WTC11 (cell line): ENCODE measurements around the gene COG8. TPM values are rescaled to one million over a fixed set of nuclear protein-coding genes. Genes with fewer than 3 reads are reported as not detected.
A peak's percentile ranks its signal among the peaks of the same experiment; 100 is the strongest.

Experiments used
- ATAC-seq: fragments of 200-7000 bp; cut with Tn5 transposase; 2 replicates; pipeline ENCODE4 v1.10.0; 2021; ENCODE audit warnings: mild to moderate bottlenecking, moderate library complexity
- CTCF ChIA-PET: fragments of 300-600 bp; sonication (Branson Sonifier 250); formaldehyde crosslinking; loops from one replicate; lab custom pipeline; 2021; ENCODE audit warnings: antibody characterized with exemption; lab: Charles Lee
- POLR2A ChIA-PET: fragments of 350-600 bp; sonication (Branson Sonifier 250); formaldehyde crosslinking; loops from one replicate; lab custom pipeline; 2021; ENCODE audit warnings: antibody characterized with exemption; lab: Charles Lee
- DNase-seq: peaks from one replicate; pipeline ENCODE4 v3.0.0; 2021; ENCODE audit warnings: low spot score
- H3K27ac Mint-ChIP-seq: 2 replicates; pipeline ENCODE4 v1.8.0; 2021; ENCODE audit warnings: mixed read lengths
- H3K27me3 Mint-ChIP-seq: 2 replicates; pipeline ENCODE4 v1.8.0; 2021; ENCODE audit warnings: low read depth, mild to moderate bottlenecking, moderate library complexity, mixed read lengths
- H3K36me3 Mint-ChIP-seq: 2 replicates; pipeline ENCODE4 v1.8.0; 2021; ENCODE audit warnings: mixed read lengths
- H3K4me1 Mint-ChIP-seq: 2 replicates; pipeline ENCODE4 v1.8.0; 2022; ENCODE audit warnings: mixed read lengths
- H3K4me3 Mint-ChIP-seq: 2 replicates; pipeline ENCODE4 v1.8.0; 2021; ENCODE audit warnings: mild to moderate bottlenecking, moderate library complexity, mixed read lengths
- H3K9me3 Mint-ChIP-seq: 2 replicates; pipeline ENCODE4 v1.8.0; 2021; ENCODE audit warnings: mixed read lengths
- ARID4B ChIP-seq: sonication (generic); formaldehyde crosslinking; IDR thresholded peaks from 2 replicates; pipeline ENCODE4 v1.8.0; 2023; ENCODE audit warnings: missing genetic modification reagents, mild to moderate bottlenecking, borderline replicate concordance
- ATF3 ChIP-seq: sonication (generic); formaldehyde crosslinking; conservative IDR thresholded peaks from 2 replicates; pipeline ENCODE4 v1.8.1; 2022; ENCODE audit warnings: mild to moderate bottlenecking, missing genetic modification reagents
- ELF4 ChIP-seq: sonication (generic); formaldehyde crosslinking; IDR thresholded peaks from 2 replicates; pipeline ENCODE4 v1.8.1; 2022; ENCODE audit warnings: low read depth, mild to moderate bottlenecking, moderate library complexity, missing genetic modification reagents
- EMX1 ChIP-seq: fragments of 250-450 bp; sonication (Bioruptor Pico); IDR thresholded peaks from 2 replicates; pipeline ENCODE4 v1.8.0; 2021; ENCODE audit warnings: mild to moderate bottlenecking
- ERG ChIP-seq: fragments of 250-450 bp; sonication (Bioruptor Pico); IDR thresholded peaks from 2 replicates; pipeline ENCODE4 v1.8.0; 2021; ENCODE audit warnings: mild to moderate bottlenecking
- ETV6 ChIP-seq: sonication (generic); formaldehyde crosslinking; IDR thresholded peaks from 2 replicates; pipeline ENCODE4 v1.8.1; 2022; ENCODE audit warnings: mild to moderate bottlenecking, missing genetic modification reagents
- FOXK1 ChIP-seq: sonication (generic); formaldehyde crosslinking; IDR thresholded peaks from 2 replicates; pipeline ENCODE4 v1.8.0; 2022; ENCODE audit warnings: mild to moderate bottlenecking, moderate library complexity, missing genetic modification reagents
- FOXP4 ChIP-seq: sonication (generic); formaldehyde crosslinking; IDR thresholded peaks from 2 replicates; pipeline ENCODE4 v1.8.0; 2022; ENCODE audit warnings: mild to moderate bottlenecking, missing genetic modification reagents
- GRHL2 ChIP-seq: fragments of 250-450 bp; sonication (Bioruptor Pico); IDR thresholded peaks from 2 replicates; pipeline ENCODE4 v1.8.0; 2022; ENCODE audit warnings: mild to moderate bottlenecking, moderate library complexity; ENCODE audit not compliant: insufficient replicate concordance, severe bottlenecking
- HMGXB4 ChIP-seq: sonication (generic); formaldehyde crosslinking; IDR thresholded peaks from 2 replicates; pipeline ENCODE4 v1.8.1; 2023; ENCODE audit warnings: mild to moderate bottlenecking, moderate library complexity, missing genetic modification reagents
- IRF1 ChIP-seq: sonication (generic); formaldehyde crosslinking; IDR thresholded peaks from 2 replicates; pipeline ENCODE4 v1.8.0; 2023; ENCODE audit warnings: missing genetic modification reagents
- NR1H2 ChIP-seq: sonication (generic); formaldehyde crosslinking; IDR thresholded peaks from 2 replicates; pipeline ENCODE4 v1.9.0; 2021; ENCODE audit warnings: mild to moderate bottlenecking, moderate library complexity, missing genetic modification reagents
- PREB ChIP-seq: sonication (generic); formaldehyde crosslinking; IDR thresholded peaks from 2 replicates; pipeline ENCODE4 v1.8.1; 2022; ENCODE audit warnings: mild to moderate bottlenecking, missing genetic modification reagents, moderate library complexity, borderline replicate concordance
- USF2 ChIP-seq: sonication (generic); formaldehyde crosslinking; IDR thresholded peaks from 2 replicates; pipeline ENCODE4 v1.8.1; 2023; ENCODE audit warnings: mild to moderate bottlenecking, missing genetic modification reagents, moderate library complexity
- ZNF263 ChIP-seq: sonication (generic); formaldehyde crosslinking; IDR thresholded peaks from 2 replicates; pipeline ENCODE4 v1.8.1; 2022; ENCODE audit warnings: low read depth, mild to moderate bottlenecking, moderate library complexity, missing genetic modification reagents
- ZNF317 ChIP-seq: sonication (generic); formaldehyde crosslinking; IDR thresholded peaks from 2 replicates; pipeline ENCODE4 v1.8.1; 2023; ENCODE audit warnings: low read depth, mild to moderate bottlenecking, moderate library complexity, missing genetic modification reagents, borderline replicate concordance
- ZNF396 ChIP-seq: fragments of 250-450 bp; sonication (Bioruptor Pico); IDR thresholded peaks from 2 replicates; pipeline ENCODE4 v1.8.0; 2021; ENCODE audit warnings: mild to moderate bottlenecking, moderate library complexity, borderline replicate concordance
- ZNF512 ChIP-seq: sonication (generic); formaldehyde crosslinking; IDR thresholded peaks from 2 replicates; pipeline ENCODE4 v1.8.1; 2022; ENCODE audit warnings: missing genetic modification reagents, borderline replicate concordance
- ZSCAN18 ChIP-seq: fragments of 250-450 bp; sonication (Bioruptor Pico); IDR thresholded peaks from 2 replicates; pipeline ENCODE4 v2.1.2; 2022; ENCODE audit warnings: mild to moderate bottlenecking, moderate library complexity
- total RNA-seq: library from RNA; stranded (reverse); gene quantifications from 3 replicates; pipeline ENCODE4 v1.2.3, GENCODE V29; 2021

COG8 gene
- total RNA-seq, 1 experiment from 2014 or later: 56.5 TPM

GRCh38 chr16:69309316-69309715 is 30.0 kb downstream of the COG8 start:
- Mint-ChIP-seq H3K4me1 (peaks cover 9% of the 10 kb centered on the region), H3K36me3 (no peaks in the 10 kb centered on the region), H3K27me3 (no peaks in the 10 kb centered on the region), H3K4me3 (no peak overlapping the region), H3K9me3 (no peaks in the 10 kb centered on the region), H3K27ac (peak overlapping the region; percentile 38)
- DNase-seq: no peak
- no peak for ATAC-seq
- POLR2A ChIA-PET: no interaction called here
- TF ChIP-seq ELF4 (CRISPR knock-in tag) (no peak), IRF1 (no peak), EMX1 (CRISPR knock-in tag) (no peak), ETV6 (CRISPR knock-in tag) (no peak), NR1H2 (no peak), FOXP4 (CRISPR knock-in tag) (no peak), ZNF512 (CRISPR knock-in tag) (no peak), FOXK1 (CRISPR knock-in tag) (no peak), USF2 (CRISPR knock-in tag) (no peak), ZNF317 (CRISPR knock-in tag) (no peak), ZSCAN18 (no peak), ZNF263 (no peak), GRHL2 (CRISPR knock-in tag) (no peak)
- CTCF ChIA-PET: no interaction called here

GRCh38 chr16:69307856-69308255 is 31.5 kb downstream of the COG8 start:
- Mint-ChIP-seq H3K36me3 (no peaks in the 10 kb centered on the region), H3K4me3 (no peak overlapping the region), H3K27me3 (no peaks in the 10 kb centered on the region), H3K27ac (no peak overlapping the region), H3K4me1 (peaks cover 9% of the 10 kb centered on the region), H3K9me3 (no peaks in the 10 kb centered on the region)
- ChIA-PET CTCF (no interaction called here), POLR2A (interaction anchor here (0.7 kb wide), 1 partner anchor 178 kb away, joined by 6 read pairs; no protein-coding TSS in a partner anchor)
- ATAC-seq (no peak), DNase-seq (no peak)
- TF ChIP-seq ATF3 (CRISPR knock-in tag): no peak
- no peak for TF ChIP-seq ZNF396 (CRISPR knock-in tag)
- TF ChIP-seq ERG: no peak
- TF ChIP-seq ARID4B (CRISPR knock-in tag): no peak
- TF ChIP-seq PREB: no peak
- TF ChIP-seq ELF4 (CRISPR knock-in tag): no peak
- TF ChIP-seq HMGXB4 (CRISPR knock-in tag): no peak
